Activated T-helper 2 cell treated with anti-CD3 and anti-CD28 coated beads, Interferon-gamma antibody, Interleukin-2, Interleukin-4, amounts not matched to agents 10 μg/mL and 5 μg/mL and 100 μg/mL, durations not matched to agents 14 hours and 24 hours and 36 hours (primary cell): ENCODE results near the gene MDGA2. TPM values are rescaled to one million over a fixed set of nuclear protein-coding genes. Genes with fewer than 3 reads are reported as not detected.
"Not testable (repeated sequence)": the region's sequence is repeated elsewhere in the genome, so short reads cannot be mapped to it uniquely, and the experiment has no call there.

Experiments used
- DNase-seq: peaks from one replicate; pipeline ENCODE4 v3.0.0; 2021; ENCODE audit warnings: low spot score
- H3K27ac Mint-ChIP-seq: one replicate; pipeline ENCODE4 v1.8.0; 2021; ENCODE audit warnings: mixed read lengths
- H3K27me3 Mint-ChIP-seq: one replicate; pipeline ENCODE4 v1.8.0; 2021; ENCODE audit warnings: low read depth, mixed read lengths
- H3K36me3 Mint-ChIP-seq: one replicate; pipeline ENCODE4 v1.8.0; 2021; ENCODE audit warnings: low read depth, mixed read lengths
- H3K4me1 Mint-ChIP-seq: one replicate; pipeline ENCODE4 v1.8.0; 2021; ENCODE audit warnings: low read depth, mixed read lengths
- H3K4me3 Mint-ChIP-seq: one replicate; pipeline ENCODE4 v1.8.0; 2021; ENCODE audit warnings: low read depth, mild to moderate bottlenecking, moderate library complexity, mixed read lengths
- H3K9me3 Mint-ChIP-seq: one replicate; pipeline ENCODE4 v1.8.0; 2021; ENCODE audit warnings: mixed read lengths
- intact Hi-C: fragments of 100-400 bp; cut with micrococcal nuclease; formaldehyde crosslinking; loops from one replicate; pipeline ENCODE4 v1.15.1; 2023
- total RNA-seq: library from RNA; stranded (reverse); gene quantifications from 2 replicates; pipeline ENCODE4 v1.2.3, GENCODE V29; 2022

MDGA2 gene
- total RNA-seq, 1 donor from 2014 or later: not detected

GRCh38 chr14:47235619-47236018 is 439.8 kb downstream of the MDGA2 start:
- intact Hi-C loops: no loop called here
- Mint-ChIP-seq H3K27me3 (no peaks in the 10 kb centered on the region), H3K4me1 (no peaks in the 10 kb centered on the region), H3K9me3 (no peaks in the 10 kb centered on the region), H3K36me3 (no peaks in the 10 kb centered on the region), H3K4me3 (no peak overlapping the region), H3K27ac (no peak overlapping the region)
- no peak for DNase-seq

DNA sequence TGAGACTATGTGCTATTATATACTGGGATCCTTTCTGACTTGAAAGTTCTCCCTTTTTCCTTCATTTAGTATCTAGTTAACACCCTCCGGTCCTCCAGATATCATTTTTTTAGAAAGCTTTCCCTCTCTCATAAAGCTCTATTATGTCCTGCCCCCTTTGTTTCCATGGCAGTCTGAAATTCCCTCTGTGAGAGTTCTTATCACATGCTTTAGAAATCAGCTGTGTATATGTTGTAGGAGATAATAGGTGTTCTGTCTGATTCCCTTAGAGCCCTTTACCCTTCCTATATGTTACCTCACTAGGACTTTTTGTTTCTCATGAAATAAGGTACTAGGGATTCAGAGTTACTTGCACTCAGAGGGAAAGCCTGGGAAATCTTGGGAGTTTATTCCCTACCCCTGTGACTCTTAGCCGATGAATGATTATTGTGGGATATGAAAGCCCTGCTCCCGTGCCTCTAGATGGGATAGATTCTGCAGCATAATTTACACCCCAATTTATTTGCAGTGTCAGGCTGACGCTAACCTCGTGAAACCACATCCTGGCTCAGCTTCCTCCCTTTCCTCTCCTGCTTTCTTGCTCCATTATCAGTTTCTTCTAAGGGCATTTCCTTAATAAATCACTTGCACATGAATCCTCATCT is 448.4 kb downstream of the MDGA2 start:
- Mint-ChIP-seq H3K4me1 (no peaks in the 10 kb centered on the region), H3K36me3 (no peaks in the 10 kb centered on the region), H3K9me3 (peaks cover 4% of the 10 kb centered on the region), H3K4me3 (no peak overlapping the region), H3K27ac (no peak overlapping the region), H3K27me3 (no peaks in the 10 kb centered on the region)
- DNase-seq: no peak
- intact Hi-C loops: no loop called here

GRCh38 chr14:47223656-47224055 is 451.7 kb downstream of the MDGA2 start:
- Mint-ChIP-seq H3K4me3 (no peak overlapping the region), H3K27ac (no peak overlapping the region), H3K4me1 (no peaks in the 10 kb centered on the region), H3K27me3 (no peaks in the 10 kb centered on the region), H3K9me3 (peaks cover 4% of the 10 kb centered on the region), H3K36me3 (no peaks in the 10 kb centered on the region)
- intact Hi-C loops: no loop called here
- DNase-seq: no peak

GRCh38 chr14:47220096-47220495 is 455.3 kb downstream of the MDGA2 start:
- H3K36me3 Mint-ChIP-seq: no peaks in the 10 kb centered on the region
- H3K9me3 Mint-ChIP-seq: peaks cover 4% of the 10 kb centered on the region

GRCh38 chr14:47211263-47211662 is 464.1 kb downstream of the MDGA2 start:
- H3K27me3 Mint-ChIP-seq: no peaks in the 10 kb centered on the region
- H3K4me3 Mint-ChIP-seq: no peak overlapping the region
- H3K36me3 Mint-ChIP-seq: no peaks in the 10 kb centered on the region
- DNase-seq: no peak
- no peaks in the 10 kb centered on the region for H3K4me1 Mint-ChIP-seq
- H3K27ac Mint-ChIP-seq: no peak overlapping the region
- H3K9me3 Mint-ChIP-seq: peaks cover 5% of the 10 kb centered on the region
- intact Hi-C loops: no loop called here

More at GRCh38 chr14:47220096-47220495, 455.3 kb downstream of the MDGA2 start:
- intact Hi-C loops: no loop called here
- Mint-ChIP-seq H3K4me1 (no peaks in the 10 kb centered on the region), H3K27me3 (no peaks in the 10 kb centered on the region), H3K4me3 (no peak overlapping the region), H3K27ac (no peak overlapping the region)
- no peak for DNase-seq

- no peaks in the 10 kb centered on the region for H3K36me3 Mint-ChIP-seq
- DNase-seq: no peak
- H3K9me3 Mint-ChIP-seq: peaks cover 5% of the 10 kb centered on the region
- no peaks in the 10 kb centered on the region for H3K27me3 Mint-ChIP-seq
- no peak overlapping the region for H3K4me3 Mint-ChIP-seq
- H3K27ac Mint-ChIP-seq: no peak overlapping the region
- intact Hi-C loops: no loop called here
- no peaks in the 10 kb centered on the region for H3K4me1 Mint-ChIP-seq
These were observed 465.3 kb downstream of the MDGA2 start for GRCh38 chr14:47210099-47210498.

DNA sequence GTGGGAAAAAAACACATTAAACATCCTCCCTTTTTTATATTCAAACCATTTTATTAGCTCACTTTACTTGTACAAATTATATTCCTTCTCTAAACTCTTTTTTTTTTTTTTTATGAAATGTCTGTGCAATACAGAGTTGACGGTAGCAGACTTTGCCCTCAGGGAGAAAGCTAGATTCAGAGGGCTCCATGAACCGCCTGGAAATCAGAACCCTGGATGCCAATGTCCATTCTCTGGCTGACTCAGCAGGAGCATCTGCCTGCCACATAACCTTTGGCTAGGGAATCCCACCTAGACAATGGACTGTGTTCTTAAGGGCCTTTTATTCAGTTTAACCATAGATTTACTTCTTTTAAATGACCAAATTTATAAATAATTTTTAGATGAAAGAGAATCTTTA is 467.0 kb downstream of the MDGA2 start:
- Mint-ChIP-seq H3K36me3 (no peaks in the 10 kb centered on the region), H3K9me3 (peaks cover 5% of the 10 kb centered on the region), H3K4me3 (no peak overlapping the region), H3K27me3 (no peaks in the 10 kb centered on the region), H3K4me1 (no peaks in the 10 kb centered on the region), H3K27ac (no peak overlapping the region)
- DNase-seq: no peak
- intact Hi-C loops: no loop called here

DNA sequence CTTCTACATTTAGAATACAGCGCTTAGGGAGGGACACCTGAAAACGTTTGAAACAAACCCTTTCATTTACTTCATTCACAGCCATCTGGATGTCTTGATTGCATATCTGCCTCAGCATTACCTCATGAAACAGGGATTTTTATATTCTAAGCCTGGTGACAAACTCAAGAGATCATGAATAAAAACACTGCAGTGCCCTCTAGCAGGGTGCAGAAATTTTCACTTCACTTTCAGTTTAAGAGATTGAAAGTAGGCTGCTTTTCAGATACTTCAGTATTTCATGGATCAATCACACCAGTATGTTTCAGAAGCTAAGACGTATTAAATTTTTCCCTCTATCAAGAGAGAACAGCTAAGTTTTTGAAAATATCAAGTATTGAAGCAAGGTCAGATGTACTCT is 467.8 kb downstream of the MDGA2 start:
- H3K27me3 Mint-ChIP-seq: no peaks in the 10 kb centered on the region
- no peak for DNase-seq
- intact Hi-C loops: no loop called here
- peaks cover 5% of the 10 kb centered on the region for H3K9me3 Mint-ChIP-seq
- H3K36me3 Mint-ChIP-seq: no peaks in the 10 kb centered on the region
- no peaks in the 10 kb centered on the region for H3K4me1 Mint-ChIP-seq
- no peak overlapping the region for H3K27ac Mint-ChIP-seq
- H3K4me3 Mint-ChIP-seq: no peak overlapping the region

DNA sequence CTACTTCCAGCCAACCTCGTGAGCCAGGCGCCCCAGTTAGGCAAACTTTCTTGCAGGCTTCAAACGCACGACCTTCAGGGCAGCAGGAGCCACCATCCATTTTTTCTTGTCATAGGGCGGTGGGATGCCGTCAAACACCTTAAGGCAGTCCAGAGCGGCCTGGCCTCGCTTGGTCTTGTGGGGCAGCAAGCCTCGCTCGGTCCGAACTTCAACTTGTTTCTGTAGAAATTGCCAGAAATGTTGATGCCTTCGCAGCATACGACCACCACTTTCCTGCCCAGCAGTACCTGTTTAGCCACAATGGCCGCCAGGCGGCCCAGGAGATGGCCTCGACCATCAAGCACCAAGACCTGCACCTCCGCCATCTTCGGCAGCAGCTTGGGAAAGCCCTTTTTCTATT is 474.7 kb downstream of the MDGA2 start:
- Mint-ChIP-seq H3K9me3 (peaks cover 9% of the 10 kb centered on the region), H3K4me3 (no peak overlapping the region), H3K27ac (no peak overlapping the region), H3K36me3 (no peaks in the 10 kb centered on the region), H3K27me3 (no peaks in the 10 kb centered on the region), H3K4me1 (no peaks in the 10 kb centered on the region)
- intact Hi-C loops: no loop called here
- no peak for DNase-seq

DNA sequence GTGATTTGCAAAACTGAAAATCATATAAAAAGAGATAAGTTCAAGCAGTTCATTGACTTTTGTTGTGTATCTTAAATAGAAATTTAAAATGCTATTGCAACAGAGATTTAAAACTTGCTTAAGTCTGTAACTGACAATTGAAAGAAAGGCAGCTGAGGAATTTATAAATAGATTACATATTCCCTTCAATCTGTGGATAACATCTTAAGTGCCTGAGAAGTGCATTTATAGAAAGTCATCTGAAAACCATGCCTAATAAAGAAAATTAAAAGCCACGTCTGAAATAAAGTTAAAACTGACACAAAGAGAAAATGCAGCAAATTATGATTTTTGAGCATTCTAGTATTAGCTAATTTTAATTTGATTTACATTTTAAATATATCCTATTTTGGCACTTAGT is 479.8 kb downstream of the MDGA2 start:
- Mint-ChIP-seq H3K4me3 (no peak overlapping the region), H3K4me1 (no peaks in the 10 kb centered on the region), H3K27me3 (no peaks in the 10 kb centered on the region), H3K27ac (no peak overlapping the region), H3K36me3 (no peaks in the 10 kb centered on the region), H3K9me3 (no peaks in the 10 kb centered on the region)
- DNase-seq: no peak
- intact Hi-C loops: no loop called here

DNA sequence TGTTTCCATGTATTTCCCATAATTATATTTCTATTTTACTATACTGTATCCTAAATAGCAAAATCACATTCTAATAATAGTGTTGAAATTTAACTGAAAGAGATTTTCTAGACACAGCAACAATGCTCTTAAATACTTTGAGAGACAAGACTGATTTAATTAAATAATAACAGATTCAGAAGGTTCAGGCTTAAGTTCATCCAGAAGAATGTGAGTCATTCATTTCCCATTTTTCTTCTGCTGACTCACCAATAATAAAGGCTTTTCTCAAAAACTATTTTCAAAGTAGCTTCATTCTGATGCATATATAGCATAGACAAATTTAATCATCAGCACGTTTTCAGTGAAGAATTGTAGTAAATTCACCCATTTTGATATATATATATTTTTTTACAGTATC is 481.4 kb downstream of the MDGA2 start:
- Mint-ChIP-seq H3K36me3 (no peaks in the 10 kb centered on the region), H3K27ac (no peak overlapping the region), H3K4me1 (no peaks in the 10 kb centered on the region), H3K4me3 (no peak overlapping the region), H3K27me3 (no peaks in the 10 kb centered on the region), H3K9me3 (no peaks in the 10 kb centered on the region)
- intact Hi-C loops: no loop called here
- no peak for DNase-seq

DNA sequence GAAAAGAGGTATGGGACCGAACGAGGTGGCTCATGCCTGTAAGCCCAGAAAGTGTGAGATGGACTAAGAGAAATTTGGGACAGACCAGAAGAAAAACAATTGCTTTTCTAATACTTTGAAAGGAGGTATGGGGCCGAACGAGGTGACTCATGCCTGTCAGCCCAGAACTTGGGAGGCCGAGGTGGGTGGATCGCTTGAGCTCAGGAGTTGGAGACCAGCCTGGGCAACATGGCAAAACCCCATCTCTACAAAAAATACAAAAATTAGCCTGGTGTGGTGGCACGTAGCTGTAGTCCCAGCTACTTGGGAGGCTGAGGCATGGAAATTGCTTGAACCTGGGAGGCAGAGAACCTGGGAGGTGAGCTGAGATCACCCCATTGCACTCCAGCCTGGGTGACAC is 483.2 kb downstream of the MDGA2 start:
- H3K4me3 Mint-ChIP-seq, H3K9me3 Mint-ChIP-seq, intact Hi-C loops, H3K27me3 Mint-ChIP-seq, H3K36me3 Mint-ChIP-seq, H3K27ac Mint-ChIP-seq, H3K4me1 Mint-ChIP-seq, DNase-seq: not testable (repeated sequence)

- Mint-ChIP-seq H3K9me3 (no peaks in the 10 kb centered on the region), H3K27ac (no peak overlapping the region), H3K27me3 (no peaks in the 10 kb centered on the region), H3K4me3 (no peak overlapping the region), H3K4me1 (no peaks in the 10 kb centered on the region), H3K36me3 (no peaks in the 10 kb centered on the region)
- intact Hi-C loops: no loop called here
- DNase-seq: no peak
These were observed 483.7 kb downstream of the MDGA2 start for GRCh38 chr14:47191700-47192099.

DNA sequence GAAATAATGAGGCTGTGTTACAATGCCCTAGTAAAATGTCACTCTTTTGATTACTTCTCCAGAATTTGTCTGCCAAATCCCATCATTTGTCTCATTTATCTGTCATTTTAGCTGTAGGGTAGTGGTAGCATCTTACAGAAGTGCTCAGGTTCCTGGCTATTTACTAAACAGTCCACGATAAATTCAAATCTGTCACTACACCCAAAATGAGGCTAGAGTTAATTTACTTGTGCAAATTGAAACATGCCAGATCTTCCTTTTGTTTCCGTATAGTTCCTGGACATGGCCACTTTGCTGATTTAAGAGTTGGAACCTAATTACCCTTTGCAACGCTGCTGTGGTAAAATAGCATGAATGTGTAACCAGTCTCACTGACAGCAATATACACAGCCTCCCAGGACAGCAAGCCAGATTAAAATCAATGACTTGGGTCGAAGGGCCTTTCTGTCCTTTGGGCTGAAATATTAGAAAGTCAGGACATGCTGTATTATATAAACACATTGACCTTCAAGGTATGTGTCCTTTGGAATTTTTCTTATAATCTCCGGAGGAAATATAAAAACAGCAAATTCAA is 485.4 kb downstream of the MDGA2 start:
- intact Hi-C loops: no loop called here
- Mint-ChIP-seq H3K27ac (no peak overlapping the region), H3K36me3 (no peaks in the 10 kb centered on the region), H3K4me1 (no peaks in the 10 kb centered on the region), H3K9me3 (no peaks in the 10 kb centered on the region), H3K4me3 (no peak overlapping the region), H3K27me3 (no peaks in the 10 kb centered on the region)
- no peak for DNase-seq
